GM23248 (cell line): ENCODE results near the gene MRPL48. TPM values are rescaled to one million over a fixed set of nuclear protein-coding genes. Genes with fewer than 3 reads are reported as not detected.
A peak's percentile ranks its signal among the peaks of the same experiment; 100 is the strongest.

ENCODE experiments used
- DNase-seq: peaks from one replicate; pipeline ENCODE4 v3.0.0-alpha.2; 2015
- H2AFZ ChIP-seq: fragments of 200-600 bp; sonication (generic); 2 replicates; pipeline ENCODE4 v1.6.1; 2016; ENCODE audit warnings: antibody characterized with exemption
- H3F3A ChIP-seq: fragments of 200-600 bp; sonication (generic); 2 replicates; pipeline ENCODE4 v1.6.1; 2016; ENCODE audit warnings: mild to moderate bottlenecking, antibody characterized with exemption, mixed run types; ENCODE audit not compliant: insufficient read depth
- H3K27ac ChIP-seq: fragments of 200-600 bp; sonication (generic); 2 replicates; pipeline ENCODE4 v1.5.1; 2016; ENCODE audit warnings: mild to moderate bottlenecking
- H3K27me3 ChIP-seq: fragments of 200-600 bp; sonication (generic); replicated peaks from 2 replicates; pipeline ENCODE4 v1.6.1; 2016; ENCODE audit warnings: mild to moderate bottlenecking; ENCODE audit not compliant: insufficient read depth
- H3K36me3 ChIP-seq: fragments of 200-600 bp; sonication (generic); 2 replicates; pipeline ENCODE4 v1.6.1; 2016; ENCODE audit warnings: low read depth, mild to moderate bottlenecking
- H3K4me1 ChIP-seq: fragments of 200-600 bp; sonication (generic); 2 replicates; pipeline ENCODE4 v1.6.1; 2016; ENCODE audit warnings: mild to moderate bottlenecking; ENCODE audit not compliant: insufficient read depth
- H3K4me2 ChIP-seq: fragments of 200-600 bp; sonication (generic); one replicate; pipeline ENCODE4 v1.6.1; 2016; ENCODE audit warnings: mild to moderate bottlenecking; ENCODE audit not compliant: unreplicated experiment
- H3K4me3 ChIP-seq: fragments of 200-600 bp; sonication (generic); 2 replicates; pipeline ENCODE4 v1.5.1; 2016; ENCODE audit warnings: mild to moderate bottlenecking
- H3K79me2 ChIP-seq: fragments of 200-600 bp; sonication (generic); 2 replicates; pipeline ENCODE4 v1.6.1; 2016; ENCODE audit warnings: mild to moderate bottlenecking; ENCODE audit not compliant: insufficient read depth
- H3K9ac ChIP-seq: fragments of 200-600 bp; sonication (generic); 2 replicates; pipeline ENCODE4 v1.6.1; 2016; ENCODE audit warnings: mild to moderate bottlenecking
- H3K9me2 ChIP-seq: fragments of 200-600 bp; sonication (generic); 2 replicates; pipeline ENCODE4 v1.6.1; 2016; ENCODE audit warnings: mixed run types, mild to moderate bottlenecking, moderate library complexity; ENCODE audit not compliant: insufficient read depth
- H3K9me3 ChIP-seq: fragments of 200-600 bp; sonication (generic); one replicate; pipeline ENCODE4 v1.6.1; 2017; ENCODE audit warnings: low read depth
- H4K20me1 ChIP-seq: fragments of 200-600 bp; sonication (generic); 2 replicates; pipeline ENCODE4 v1.6.0; 2016; ENCODE audit not compliant: insufficient read depth
- EZH2 ChIP-seq: fragments of 200-600 bp; sonication (generic); IDR thresholded peaks from 2 replicates; pipeline ENCODE4 v1.6.1; 2018; ENCODE audit warnings: antibody characterized with exemption, mild to moderate bottlenecking; ENCODE audit not compliant: insufficient read depth, poor library complexity, severe bottlenecking
- EZH2phosphoT487 ChIP-seq: fragments of 200-600 bp; sonication (generic); IDR thresholded peaks from 2 replicates; pipeline ENCODE4 v1.6.1; 2018; ENCODE audit warnings: antibody characterized with exemption, moderate library complexity, mild to moderate bottlenecking, low read depth; ENCODE audit not compliant: insufficient read depth
- WGBS, 2 experiments: methylation state at CpG; one replicate each; pipeline ENCODE4 v1.1.6; 2015 to 2017; ENCODE audit warnings: low lambda C conversion rate in 2 of 2, low coverage in 1 of 2; ENCODE audit errors: missing lambda C conversion rate in 2 of 2; 5-methylcytosine and 5-hydroxymethylcytosine counted together
- in situ Hi-C: fragments of 300-500 bp; cut with MboI; formaldehyde crosslinking; loops from 2 replicates; pipeline ENCODE4 v1.15.0; 2020
- polyA plus RNA-seq: library from polyadenylated mRNA; unstranded; fragments of >200 nt; fragmentation: Nextera tagmentation; extraction: Ambion mirVana; gene quantifications from 2 replicates; pipeline ENCODE4 v1.2.1, GENCODE V29; 2016
- total RNA-seq: library from RNA; depleted of rRNA; stranded (reverse); fragments of >200 nt; shearing (Covaris generic); gene quantifications from 2 replicates; pipeline ENCODE4 v1.2.3, GENCODE V29; 2014; rRNA removed

The MRPL48 gene
- total RNA-seq = 21.4 and 35.0 TPM in 2 replicates
- 39.4 and 40.1 TPM in 2 replicates for polyA plus RNA-seq

DNA sequence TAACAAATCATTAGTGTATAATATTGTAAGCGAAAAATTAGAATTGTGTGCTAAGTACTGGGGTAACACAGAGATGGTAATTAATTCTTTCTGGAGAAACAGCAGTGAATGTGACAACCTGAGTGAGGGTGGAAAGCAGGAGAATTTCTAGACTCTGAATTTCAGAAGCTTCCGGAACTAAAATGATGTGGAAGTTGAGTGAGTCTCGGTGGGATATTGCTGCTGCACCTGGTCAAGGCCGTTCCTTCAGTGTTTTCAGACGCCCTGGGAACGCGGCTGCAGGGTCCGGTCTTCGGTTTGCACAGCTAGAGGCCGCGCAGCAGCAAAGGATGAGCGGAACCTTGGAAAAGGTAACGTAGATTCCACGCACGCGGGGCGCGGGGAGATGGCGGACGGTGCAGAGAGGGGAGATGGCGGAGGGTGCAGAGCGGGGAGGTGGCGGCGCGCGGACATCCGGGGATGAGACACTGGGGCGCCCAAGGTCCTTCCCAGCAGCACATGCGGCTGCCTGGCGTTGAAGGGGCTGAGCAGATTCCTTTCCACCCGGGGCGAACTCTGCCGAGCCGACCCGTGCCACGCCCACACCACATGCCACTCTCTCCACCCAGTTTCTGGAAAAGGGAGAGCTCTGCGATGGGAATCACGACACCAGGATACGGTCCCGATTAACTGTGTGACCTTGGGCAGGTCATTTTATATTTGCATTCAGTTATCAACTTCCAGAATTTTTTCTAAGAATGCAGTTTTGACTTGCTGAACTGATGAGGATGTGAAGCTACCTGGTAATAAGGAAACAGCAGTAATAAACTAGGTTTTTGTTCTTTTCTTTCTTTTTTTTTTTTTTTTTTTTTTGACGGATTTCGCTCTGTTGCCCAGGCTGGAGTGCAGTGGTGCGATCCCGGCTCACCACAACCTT, at the start of gene MRPL48:
TSS of gene MRPL48 (plus strand) at position 232 of the 916 bp plus-strand sequence. CDS start at position 330, 98 bp downstream.
- H3K4me2 ChIP-seq = peak within 1 kb of the TSS; percentile 99
- H3K4me3 ChIP-seq = peak within 1 kb of the TSS; percentile 96
- H4K20me1 ChIP-seq = no peaks in the 10 kb centered on the region
- peaks cover 12% of the 10 kb centered on the region for H3K4me1 ChIP-seq
- DNase-seq = peak; percentile 98
- H3K36me3 ChIP-seq = no peaks in the 10 kb centered on the region
- no peaks in the 10 kb centered on the region for H3K9me2 ChIP-seq
- no peaks in the 10 kb centered on the region for H3K27me3 ChIP-seq
- WGBS, 2 experiments = 0 to 2% methylated on average over 43 to 44 of the region's 44 CpGs
- TF ChIP-seq EZH2phosphoT487 = no peak
- no peak for TF ChIP-seq EZH2
- H3F3A ChIP-seq = peaks cover 13% of the 10 kb centered on the region; the same call in 1 of the 2 replicates
- peak within 1 kb of the TSS; percentile 92 for H3K27ac ChIP-seq
- peak within 1 kb of the TSS; percentile 93 for H3K9ac ChIP-seq
- in situ Hi-C loops = no loop called here
- peaks cover 24% of the 10 kb centered on the region for H3K79me2 ChIP-seq
- peak within 1 kb of the TSS; percentile 100 for H2AFZ ChIP-seq
- H3K9me3 ChIP-seq = no peaks in the 10 kb centered on the region

DNA sequence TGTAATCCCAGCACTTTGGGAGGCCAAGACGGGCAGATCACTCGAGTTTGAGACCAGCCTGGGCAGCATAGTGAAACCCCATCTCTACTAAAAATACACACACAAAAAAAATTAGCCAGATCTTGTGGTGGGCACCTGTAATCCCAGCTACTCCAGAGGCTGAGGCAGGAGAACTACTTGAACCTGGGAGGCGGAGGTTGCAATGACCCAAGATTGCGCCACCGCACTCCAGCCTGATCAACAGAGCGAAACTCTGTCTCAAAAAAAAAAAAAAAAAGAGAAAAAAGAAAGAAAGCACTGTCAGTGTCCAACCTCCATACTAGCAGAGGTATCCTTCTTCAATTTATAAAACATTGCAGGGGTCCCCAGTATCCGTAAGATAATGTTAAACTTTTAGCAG, 44.6 kb upstream of the MRPL48 start:
- no peaks in the 10 kb centered on the region for H3K9me3 ChIP-seq
- 0 out of 2 replicates have a peak, but pooled peaks cover 3% of the 10 kb centered on the region for H3K36me3 ChIP-seq
- no peaks in the 10 kb centered on the region for H3F3A ChIP-seq
- H3K27ac ChIP-seq = no peak overlapping the region
- no peak overlapping the region for H3K9ac ChIP-seq
- no peak overlapping the region for H2AFZ ChIP-seq
- H4K20me1 ChIP-seq = peaks cover 33% of the 10 kb centered on the region
- H3K4me2 ChIP-seq = no peak overlapping the region
- WGBS, 2 experiments = 93% methylated on average over 7 of the region's 7 CpGs
- no peak overlapping the region for H3K4me3 ChIP-seq
- peaks cover 99% of the 10 kb centered on the region for H3K79me2 ChIP-seq
- H3K27me3 ChIP-seq = no peaks in the 10 kb centered on the region
- no peak for DNase-seq
- TF ChIP-seq EZH2 = no peak
- no peak for TF ChIP-seq EZH2phosphoT487
- in situ Hi-C loops = no loop called here
- H3K4me1 ChIP-seq = no peaks in the 10 kb centered on the region
- H3K9me2 ChIP-seq = no peaks in the 10 kb centered on the region

DNA sequence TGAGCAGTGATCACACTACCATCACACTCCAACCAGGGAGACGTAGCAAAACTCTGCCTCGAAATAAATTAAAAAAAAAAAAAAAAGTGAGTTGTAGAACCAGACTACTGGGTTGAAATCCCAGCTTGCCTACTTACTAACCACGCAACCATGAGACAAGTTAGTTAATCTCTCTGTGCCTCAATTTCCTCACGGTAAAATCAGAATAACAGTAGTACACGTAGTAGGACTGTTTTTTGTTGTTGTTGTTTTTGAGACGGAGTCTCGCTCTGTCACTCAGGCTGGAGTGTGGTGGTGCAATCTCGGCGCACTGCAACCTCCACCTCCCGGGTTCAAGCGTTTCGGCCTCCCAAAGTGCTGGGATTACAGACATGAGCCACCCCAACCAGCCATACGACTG, 41.0 kb upstream of the MRPL48 start:
- Histone ChIP-seq H3K79me2 (peaks cover 100% of the 10 kb centered on the region), H3K36me3 (0 out of 2 replicates have a peak, but pooled peaks cover 3% of the 10 kb centered on the region), H3K4me1 (no peaks in the 10 kb centered on the region), H3K9me2 (no peaks in the 10 kb centered on the region), H3K9me3 (no peaks in the 10 kb centered on the region), H3K4me3 (no peak overlapping the region), H3K4me2 (no peak overlapping the region), H3F3A (peaks cover 7% of the 10 kb centered on the region; the same call in 1 of the 2 replicates), H2AFZ (no peak overlapping the region), H3K9ac (no peak overlapping the region), H3K27me3 (no peaks in the 10 kb centered on the region), H4K20me1 (peaks cover 58% of the 10 kb centered on the region), H3K27ac (no peak overlapping the region)
- in situ Hi-C loops = no loop called here
- 93 to 94% methylated on average over 13 of the region's 13 CpGs for WGBS, 2 experiments
- DNase-seq = no peak
- TF ChIP-seq EZH2 = no peak
- no peak for TF ChIP-seq EZH2phosphoT487

DNA sequence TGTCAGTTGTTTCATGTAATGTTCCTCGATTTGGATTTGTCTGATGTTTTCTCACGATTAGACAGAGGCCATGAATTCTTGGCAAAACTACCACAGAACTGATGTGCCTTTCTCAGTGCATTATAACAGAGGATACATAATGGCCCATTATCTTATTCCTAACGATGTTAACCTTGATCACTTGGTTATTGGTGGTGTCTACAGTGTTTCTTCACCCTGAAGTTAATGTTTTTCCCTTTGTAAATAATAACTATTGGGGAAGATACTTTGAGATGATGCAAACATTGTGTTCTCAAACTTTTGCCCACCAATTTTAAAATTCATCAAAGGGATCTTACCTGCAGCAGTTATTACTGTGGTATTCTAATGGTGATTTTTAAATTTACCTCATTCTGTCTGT, 39.9 kb upstream of the MRPL48 start:
- H3K27me3 ChIP-seq = no peaks in the 10 kb centered on the region
- no peaks in the 10 kb centered on the region for H3K4me1 ChIP-seq
- no peak overlapping the region for H3K4me2 ChIP-seq
- no peak for TF ChIP-seq EZH2phosphoT487
- TF ChIP-seq EZH2 = no peak
- DNase-seq = no peak
- no peaks in the 10 kb centered on the region for H3K9me2 ChIP-seq
- H4K20me1 ChIP-seq = peaks cover 69% of the 10 kb centered on the region
- H3K4me3 ChIP-seq = no peak overlapping the region
- peaks cover 10% of the 10 kb centered on the region; the same call in 1 of the 2 replicates for H3F3A ChIP-seq
- H3K9ac ChIP-seq = no peak overlapping the region
- in situ Hi-C loops = no loop called here
- H3K79me2 ChIP-seq = peaks cover 100% of the 10 kb centered on the region
- no peak overlapping the region for H2AFZ ChIP-seq
- 60 to 61% methylated on average over 3 of the region's 3 CpGs for WGBS, 2 experiments
- no peaks in the 10 kb centered on the region for H3K9me3 ChIP-seq
- 0 out of 2 replicates have a peak, but pooled peaks cover 5% of the 10 kb centered on the region for H3K36me3 ChIP-seq
- no peak overlapping the region for H3K27ac ChIP-seq
